WTC11 (cell line): Measurements from ENCODE around the gene ISY1. TPM values are rescaled to one million over a fixed set of nuclear protein-coding genes. Genes with fewer than 3 reads are reported as not detected.
A peak's percentile ranks its signal among the peaks of the same experiment; 100 is the strongest.

Experiments used
- ATAC-seq: fragments of 200-7000 bp; cut with Tn5 transposase; 2 replicates; pipeline ENCODE4 v1.10.0; 2021; ENCODE audit warnings: mild to moderate bottlenecking, moderate library complexity
- CTCF ChIA-PET: fragments of 300-600 bp; sonication (Branson Sonifier 250); formaldehyde crosslinking; loops from one replicate; lab custom pipeline; 2021; ENCODE audit warnings: antibody characterized with exemption; lab: Charles Lee
- POLR2A ChIA-PET: fragments of 350-600 bp; sonication (Branson Sonifier 250); formaldehyde crosslinking; loops from one replicate; lab custom pipeline; 2021; ENCODE audit warnings: antibody characterized with exemption; lab: Charles Lee
- DNase-seq: peaks from one replicate; pipeline ENCODE4 v3.0.0; 2021; ENCODE audit warnings: low spot score
- H3K27ac Mint-ChIP-seq: 2 replicates; pipeline ENCODE4 v1.8.0; 2021; ENCODE audit warnings: mixed read lengths
- H3K27me3 Mint-ChIP-seq: 2 replicates; pipeline ENCODE4 v1.8.0; 2021; ENCODE audit warnings: low read depth, mild to moderate bottlenecking, moderate library complexity, mixed read lengths
- H3K36me3 Mint-ChIP-seq: 2 replicates; pipeline ENCODE4 v1.8.0; 2021; ENCODE audit warnings: mixed read lengths
- H3K4me1 Mint-ChIP-seq: 2 replicates; pipeline ENCODE4 v1.8.0; 2022; ENCODE audit warnings: mixed read lengths
- H3K4me3 Mint-ChIP-seq: 2 replicates; pipeline ENCODE4 v1.8.0; 2021; ENCODE audit warnings: mild to moderate bottlenecking, moderate library complexity, mixed read lengths
- H3K9me3 Mint-ChIP-seq: 2 replicates; pipeline ENCODE4 v1.8.0; 2021; ENCODE audit warnings: mixed read lengths
- CREB1 ChIP-seq: sonication (generic); formaldehyde crosslinking; IDR thresholded peaks from 2 replicates; pipeline ENCODE4 v1.8.0; 2023; ENCODE audit warnings: mild to moderate bottlenecking, missing genetic modification reagents
- ETV6 ChIP-seq: sonication (generic); formaldehyde crosslinking; IDR thresholded peaks from 2 replicates; pipeline ENCODE4 v1.8.1; 2022; ENCODE audit warnings: mild to moderate bottlenecking, missing genetic modification reagents
- FOXJ3 ChIP-seq: sonication (generic); formaldehyde crosslinking; IDR thresholded peaks from 2 replicates; pipeline ENCODE4 v1.9.0; 2021; ENCODE audit warnings: missing genetic modification reagents, mild to moderate bottlenecking, borderline replicate concordance
- FOXP1 ChIP-seq: sonication (generic); formaldehyde crosslinking; IDR thresholded peaks from 2 replicates; pipeline ENCODE4 v1.8.0; 2022; ENCODE audit warnings: missing genetic modification reagents, mild to moderate bottlenecking, moderate library complexity, borderline replicate concordance
- GRHL2 ChIP-seq: fragments of 250-450 bp; sonication (Bioruptor Pico); IDR thresholded peaks from 2 replicates; pipeline ENCODE4 v1.8.0; 2022; ENCODE audit warnings: mild to moderate bottlenecking, moderate library complexity; ENCODE audit not compliant: insufficient replicate concordance, severe bottlenecking
- HMGA2 ChIP-seq: fragments of 250-450 bp; sonication (Bioruptor Pico); IDR thresholded peaks from 2 replicates; pipeline ENCODE4 v1.4.0; 2021; ENCODE audit warnings: mild to moderate bottlenecking, moderate library complexity
- JAZF1 ChIP-seq: fragments of 250-450 bp; sonication (Bioruptor Pico); IDR thresholded peaks from 2 replicates; pipeline ENCODE4 v1.9.0; 2021; ENCODE audit warnings: moderate library complexity, mild to moderate bottlenecking, inconsistent platforms
- KAT7 ChIP-seq: sonication (generic); formaldehyde crosslinking; IDR thresholded peaks from 2 replicates; pipeline ENCODE4 v1.8.1; 2023; ENCODE audit warnings: missing genetic modification reagents, mild to moderate bottlenecking, borderline replicate concordance
- OVOL2 ChIP-seq: fragments of 250-450 bp; sonication (Bioruptor Pico); IDR thresholded peaks from 2 replicates; pipeline ENCODE4 v1.9.0; 2021; ENCODE audit warnings: mild to moderate bottlenecking, borderline replicate concordance
- RORB ChIP-seq: fragments of 250-450 bp; sonication (Bioruptor Pico); IDR thresholded peaks from 2 replicates; pipeline ENCODE4 v1.9.0; 2021; ENCODE audit warnings: mild to moderate bottlenecking
- SMAD3 ChIP-seq: sonication (generic); formaldehyde crosslinking; IDR thresholded peaks from 2 replicates; pipeline ENCODE4 v1.8.0; 2022; ENCODE audit warnings: missing genetic modification reagents, mild to moderate bottlenecking, borderline replicate concordance
- SP1 ChIP-seq: sonication (generic); formaldehyde crosslinking; conservative IDR thresholded peaks from 2 replicates; pipeline ENCODE4 v1.8.1; 2022; ENCODE audit warnings: missing genetic modification reagents
- TEAD4 ChIP-seq: sonication (generic); formaldehyde crosslinking; IDR thresholded peaks from 2 replicates; pipeline ENCODE4 v1.8.0; 2022; ENCODE audit warnings: mild to moderate bottlenecking, missing genetic modification reagents
- ZBTB21 ChIP-seq: sonication (generic); formaldehyde crosslinking; IDR thresholded peaks from 2 replicates; pipeline ENCODE4 v1.8.1; 2023; ENCODE audit warnings: mild to moderate bottlenecking, missing genetic modification reagents, borderline replicate concordance
- ZNF121 ChIP-seq: sonication (generic); formaldehyde crosslinking; IDR thresholded peaks from 2 replicates; pipeline ENCODE4 v1.8.0; 2023; ENCODE audit warnings: missing genetic modification reagents
- ZNF232 ChIP-seq: sonication (generic); formaldehyde crosslinking; IDR thresholded peaks from 2 replicates; pipeline ENCODE4 v1.8.0; 2022; ENCODE audit warnings: mild to moderate bottlenecking, missing genetic modification reagents
- ZNF416 ChIP-seq: fragments of 250-450 bp; sonication (Bioruptor Pico); IDR thresholded peaks from 2 replicates; pipeline ENCODE4 v1.9.0; 2021; ENCODE audit warnings: mild to moderate bottlenecking, inconsistent platforms
- ZNF423 ChIP-seq: fragments of 250-450 bp; sonication (Bioruptor Pico); IDR thresholded peaks from 2 replicates; pipeline ENCODE4 v2.1.2; 2022; ENCODE audit warnings: mild to moderate bottlenecking, moderate library complexity
- total RNA-seq: library from RNA; stranded (reverse); gene quantifications from 3 replicates; pipeline ENCODE4 v1.2.3, GENCODE V29; 2021
- TF ChIP-seq, protein P1 (sequence below): sonication (generic); formaldehyde crosslinking; IDR thresholded peaks from 2 replicates; pipeline ENCODE4 v1.8.1; 2023; ENCODE audit warnings: mild to moderate bottlenecking, missing genetic modification reagents, moderate library complexity
- TF ChIP-seq, protein P2 (sequence below): sonication (generic); formaldehyde crosslinking; conservative IDR thresholded peaks from 2 replicates; pipeline ENCODE4 v1.8.1; 2022; ENCODE audit warnings: mild to moderate bottlenecking, missing genetic modification reagents
- TF ChIP-seq, protein P3 (sequence below): sonication (generic); formaldehyde crosslinking; IDR thresholded peaks from 2 replicates; pipeline ENCODE4 v1.8.0; 2022; ENCODE audit warnings: mild to moderate bottlenecking, missing genetic modification reagents
- TF ChIP-seq, protein P4 (sequence below): fragments of 250-450 bp; sonication (Bioruptor Pico); IDR thresholded peaks from 2 replicates; pipeline ENCODE4 v1.9.0; 2021; ENCODE audit warnings: mild to moderate bottlenecking
- TF ChIP-seq, protein P5 (sequence below): sonication (generic); formaldehyde crosslinking; IDR thresholded peaks from 2 replicates; pipeline ENCODE4 v1.8.0; 2023; ENCODE audit warnings: mild to moderate bottlenecking, missing genetic modification reagents
- TF ChIP-seq, protein P6 (sequence below): sonication (generic); formaldehyde crosslinking; IDR thresholded peaks from 2 replicates; pipeline ENCODE4 v1.8.0; 2023; ENCODE audit warnings: missing genetic modification reagents
- TF ChIP-seq, protein P7 (sequence below): fragments of 200-600 bp; IDR thresholded peaks from 2 replicates; pipeline ENCODE4 v1.8.0; 2022; ENCODE audit warnings: antibody characterized with exemption

ISY1 gene
- total RNA-seq, 1 experiment from 2014 or later: 25.0 TPM

DNA sequence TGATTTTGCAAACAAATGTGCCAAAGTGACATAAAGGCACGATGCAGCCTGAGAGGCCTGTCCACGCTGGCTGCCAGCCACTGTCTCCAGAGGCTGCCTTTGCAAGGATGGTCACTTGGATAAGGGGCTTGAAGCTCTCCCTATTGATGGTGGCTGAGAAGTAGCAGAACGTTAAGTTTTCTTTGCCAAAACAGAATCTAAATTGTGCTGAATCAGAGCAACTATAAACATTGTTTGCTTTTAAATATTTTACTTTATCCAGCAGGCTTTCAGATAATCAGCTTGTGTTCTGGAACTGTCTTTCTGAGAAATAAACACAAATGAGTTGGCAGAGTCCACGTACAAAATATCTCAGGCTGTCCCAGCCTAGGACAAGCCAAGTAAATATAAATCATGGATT, 46.6 kb upstream of the ISY1 start:
- ChIA-PET POLR2A (no interaction called here), CTCF (interaction anchor here (1.8 kb wide), 1 partner anchor 38 kb away, joined by 7 read pairs; no protein-coding TSS in a partner anchor)
- no peak overlapping the region for H3K27ac Mint-ChIP-seq
- no peaks in the 10 kb centered on the region; the same call in 1 of the 2 replicates for H3K27me3 Mint-ChIP-seq
- no peak for ATAC-seq
- no peaks in the 10 kb centered on the region for H3K36me3 Mint-ChIP-seq
- no peaks in the 10 kb centered on the region for H3K4me1 Mint-ChIP-seq
- no peak overlapping the region for H3K4me3 Mint-ChIP-seq
- no peak for DNase-seq
- TF ChIP-seq GRHL2 (CRISPR knock-in tag) (no peak), ETV6 (CRISPR knock-in tag) (no peak), FOXJ3 (CRISPR knock-in tag) (no peak), SMAD3 (CRISPR knock-in tag) (no peak), SP1 (no peak), RORB (CRISPR knock-in tag) (no peak), ZNF232 (CRISPR knock-in tag) (no peak), ZNF416 (no peak), ZNF423 (CRISPR knock-in tag) (no peak), OVOL2 (CRISPR knock-in tag) (no peak), KAT7 (CRISPR knock-in tag) (no peak)
- TF ChIP-seq, protein P1, sequence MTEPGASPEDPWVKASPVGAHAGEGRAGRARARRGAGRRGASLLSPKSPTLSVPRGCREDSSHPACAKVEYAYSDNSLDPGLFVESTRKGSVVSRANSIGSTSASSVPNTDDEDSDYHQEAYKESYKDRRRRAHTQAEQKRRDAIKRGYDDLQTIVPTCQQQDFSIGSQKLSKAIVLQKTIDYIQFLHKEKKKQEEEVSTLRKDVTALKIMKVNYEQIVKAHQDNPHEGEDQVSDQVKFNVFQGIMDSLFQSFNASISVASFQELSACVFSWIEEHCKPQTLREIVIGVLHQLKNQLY (CRISPR knock-in tag): no peak
- TF ChIP-seq, protein P2, sequence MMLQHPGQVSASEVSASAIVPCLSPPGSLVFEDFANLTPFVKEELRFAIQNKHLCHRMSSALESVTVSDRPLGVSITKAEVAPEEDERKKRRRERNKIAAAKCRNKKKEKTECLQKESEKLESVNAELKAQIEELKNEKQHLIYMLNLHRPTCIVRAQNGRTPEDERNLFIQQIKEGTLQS (CRISPR knock-in tag): no peak
- TF ChIP-seq, protein P3, sequence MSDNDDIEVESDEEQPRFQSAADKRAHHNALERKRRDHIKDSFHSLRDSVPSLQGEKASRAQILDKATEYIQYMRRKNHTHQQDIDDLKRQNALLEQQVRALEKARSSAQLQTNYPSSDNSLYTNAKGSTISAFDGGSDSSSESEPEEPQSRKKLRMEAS (CRISPR knock-in tag): no peak
- TF ChIP-seq, protein P4, sequence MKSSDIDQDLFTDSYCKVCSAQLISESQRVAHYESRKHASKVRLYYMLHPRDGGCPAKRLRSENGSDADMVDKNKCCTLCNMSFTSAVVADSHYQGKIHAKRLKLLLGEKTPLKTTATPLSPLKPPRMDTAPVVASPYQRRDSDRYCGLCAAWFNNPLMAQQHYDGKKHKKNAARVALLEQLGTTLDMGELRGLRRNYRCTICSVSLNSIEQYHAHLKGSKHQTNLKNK (CRISPR knock-in tag): no peak
- TF ChIP-seq, protein P5, sequence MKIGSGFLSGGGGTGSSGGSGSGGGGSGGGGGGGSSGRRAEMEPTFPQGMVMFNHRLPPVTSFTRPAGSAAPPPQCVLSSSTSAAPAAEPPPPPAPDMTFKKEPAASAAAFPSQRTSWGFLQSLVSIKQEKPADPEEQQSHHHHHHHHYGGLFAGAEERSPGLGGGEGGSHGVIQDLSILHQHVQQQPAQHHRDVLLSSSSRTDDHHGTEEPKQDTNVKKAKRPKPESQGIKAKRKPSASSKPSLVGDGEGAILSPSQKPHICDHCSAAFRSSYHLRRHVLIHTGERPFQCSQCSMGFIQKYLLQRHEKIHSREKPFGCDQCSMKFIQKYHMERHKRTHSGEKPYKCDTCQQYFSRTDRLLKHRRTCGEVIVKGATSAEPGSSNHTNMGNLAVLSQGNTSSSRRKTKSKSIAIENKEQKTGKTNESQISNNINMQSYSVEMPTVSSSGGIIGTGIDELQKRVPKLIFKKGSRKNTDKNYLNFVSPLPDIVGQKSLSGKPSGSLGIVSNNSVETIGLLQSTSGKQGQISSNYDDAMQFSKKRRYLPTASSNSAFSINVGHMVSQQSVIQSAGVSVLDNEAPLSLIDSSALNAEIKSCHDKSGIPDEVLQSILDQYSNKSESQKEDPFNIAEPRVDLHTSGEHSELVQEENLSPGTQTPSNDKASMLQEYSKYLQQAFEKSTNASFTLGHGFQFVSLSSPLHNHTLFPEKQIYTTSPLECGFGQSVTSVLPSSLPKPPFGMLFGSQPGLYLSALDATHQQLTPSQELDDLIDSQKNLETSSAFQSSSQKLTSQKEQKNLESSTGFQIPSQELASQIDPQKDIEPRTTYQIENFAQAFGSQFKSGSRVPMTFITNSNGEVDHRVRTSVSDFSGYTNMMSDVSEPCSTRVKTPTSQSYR (CRISPR knock-in tag): no peak
- no peaks in the 10 kb centered on the region for H3K9me3 Mint-ChIP-seq

DNA sequence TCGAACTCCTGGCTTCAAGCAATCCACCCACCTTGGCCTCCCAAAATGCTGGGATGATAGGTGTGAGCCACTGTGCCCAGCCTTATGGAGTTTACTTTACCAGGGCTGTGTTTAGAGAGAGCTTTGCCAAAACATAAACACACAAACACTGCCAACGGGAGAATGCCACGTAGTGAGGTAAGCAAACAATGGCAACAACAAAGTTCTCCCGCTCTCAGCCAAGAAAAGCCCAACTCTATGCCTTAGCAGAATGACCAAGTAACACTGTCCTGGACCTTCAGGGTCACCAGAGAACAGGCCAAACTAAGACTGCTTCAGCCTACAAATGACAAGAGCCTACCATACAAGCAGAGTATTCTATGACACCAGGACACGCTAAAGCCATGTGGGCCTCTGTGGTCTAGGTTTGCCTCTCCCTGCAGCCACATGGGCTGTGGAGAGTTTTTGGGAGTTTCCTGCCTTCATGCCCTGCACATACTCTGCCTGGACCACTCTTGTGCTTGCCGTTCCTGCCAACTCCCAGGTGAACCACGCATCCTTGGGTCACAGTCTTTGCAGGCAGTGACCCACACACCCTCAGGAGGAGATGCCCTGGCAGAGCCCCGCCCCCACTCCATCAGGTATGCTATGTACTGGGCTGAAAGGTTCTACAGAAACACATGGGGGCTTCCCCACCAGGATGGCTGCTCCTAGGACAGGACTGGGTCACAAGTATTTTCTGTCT, 44.4 kb upstream of the ISY1 start:
- no peaks in the 10 kb centered on the region for H3K9me3 Mint-ChIP-seq
- CTCF ChIA-PET: no interaction called here

DNA sequence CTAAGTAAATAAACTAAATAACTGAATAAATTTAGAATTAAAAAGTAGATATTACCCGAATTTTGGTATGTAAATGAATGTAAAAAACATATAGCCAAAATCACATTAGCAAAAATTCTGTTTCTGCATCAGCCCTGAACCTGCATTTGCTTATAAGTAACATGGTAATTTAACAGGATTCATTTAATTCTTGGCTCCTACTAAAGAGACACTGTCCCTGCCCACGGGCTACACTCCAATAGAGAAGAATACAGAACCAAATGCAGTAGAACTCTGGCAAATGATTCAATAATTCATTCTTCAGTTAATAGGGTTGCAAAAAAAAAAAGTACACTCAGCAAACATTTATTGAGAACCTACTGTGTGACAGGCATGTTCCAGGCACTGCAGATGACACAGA, 43.6 kb upstream of the ISY1 start:
- no peak for DNase-seq
- ATAC-seq: no peak
- H3K9me3 Mint-ChIP-seq: no peaks in the 10 kb centered on the region
- no peak overlapping the region for H3K27ac Mint-ChIP-seq
- ChIA-PET CTCF (no interaction called here), POLR2A (no interaction called here)
- no peaks in the 10 kb centered on the region; the same call in 1 of the 2 replicates for H3K27me3 Mint-ChIP-seq
- no peak overlapping the region for H3K4me3 Mint-ChIP-seq
- H3K4me1 Mint-ChIP-seq: no peaks in the 10 kb centered on the region
- no peaks in the 10 kb centered on the region for H3K36me3 Mint-ChIP-seq
- TF ChIP-seq, protein P6, sequence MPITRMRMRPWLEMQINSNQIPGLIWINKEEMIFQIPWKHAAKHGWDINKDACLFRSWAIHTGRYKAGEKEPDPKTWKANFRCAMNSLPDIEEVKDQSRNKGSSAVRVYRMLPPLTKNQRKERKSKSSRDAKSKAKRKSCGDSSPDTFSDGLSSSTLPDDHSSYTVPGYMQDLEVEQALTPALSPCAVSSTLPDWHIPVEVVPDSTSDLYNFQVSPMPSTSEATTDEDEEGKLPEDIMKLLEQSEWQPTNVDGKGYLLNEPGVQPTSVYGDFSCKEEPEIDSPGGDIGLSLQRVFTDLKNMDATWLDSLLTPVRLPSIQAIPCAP (CRISPR knock-in tag): no peak
- TF ChIP-seq ZNF121 (CRISPR knock-in tag) (no peak), SP1 (no peak), JAZF1 (CRISPR knock-in tag) (no peak), HMGA2 (CRISPR knock-in tag) (no peak), CREB1 (CRISPR knock-in tag) (no peak)
- TF ChIP-seq, protein P7, sequence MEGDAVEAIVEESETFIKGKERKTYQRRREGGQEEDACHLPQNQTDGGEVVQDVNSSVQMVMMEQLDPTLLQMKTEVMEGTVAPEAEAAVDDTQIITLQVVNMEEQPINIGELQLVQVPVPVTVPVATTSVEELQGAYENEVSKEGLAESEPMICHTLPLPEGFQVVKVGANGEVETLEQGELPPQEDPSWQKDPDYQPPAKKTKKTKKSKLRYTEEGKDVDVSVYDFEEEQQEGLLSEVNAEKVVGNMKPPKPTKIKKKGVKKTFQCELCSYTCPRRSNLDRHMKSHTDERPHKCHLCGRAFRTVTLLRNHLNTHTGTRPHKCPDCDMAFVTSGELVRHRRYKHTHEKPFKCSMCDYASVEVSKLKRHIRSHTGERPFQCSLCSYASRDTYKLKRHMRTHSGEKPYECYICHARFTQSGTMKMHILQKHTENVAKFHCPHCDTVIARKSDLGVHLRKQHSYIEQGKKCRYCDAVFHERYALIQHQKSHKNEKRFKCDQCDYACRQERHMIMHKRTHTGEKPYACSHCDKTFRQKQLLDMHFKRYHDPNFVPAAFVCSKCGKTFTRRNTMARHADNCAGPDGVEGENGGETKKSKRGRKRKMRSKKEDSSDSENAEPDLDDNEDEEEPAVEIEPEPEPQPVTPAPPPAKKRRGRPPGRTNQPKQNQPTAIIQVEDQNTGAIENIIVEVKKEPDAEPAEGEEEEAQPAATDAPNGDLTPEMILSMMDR: no peak

More for the DNA sequence above, 44.4 kb upstream of the ISY1 start:
- Mint-ChIP-seq H3K4me1 (no peaks in the 10 kb centered on the region), H3K36me3 (no peaks in the 10 kb centered on the region), H3K27ac (no peak overlapping the region), H3K4me3 (no peak overlapping the region), H3K27me3 (no peaks in the 10 kb centered on the region; the same call in 1 of the 2 replicates)
- POLR2A ChIA-PET: no interaction called here
- TF ChIP-seq SMAD3 (CRISPR knock-in tag) (no peak), OVOL2 (CRISPR knock-in tag) (no peak), FOXP1 (no peak), TEAD4 (CRISPR knock-in tag) (no peak), ZBTB21 (CRISPR knock-in tag) (no peak)
- DNase-seq (peak; percentile 20), ATAC-seq (no peak; the same call in 1 of the 2 replicates)
